ENCODE results near the gene LIN28B.

LIN28B gene

DNA sequence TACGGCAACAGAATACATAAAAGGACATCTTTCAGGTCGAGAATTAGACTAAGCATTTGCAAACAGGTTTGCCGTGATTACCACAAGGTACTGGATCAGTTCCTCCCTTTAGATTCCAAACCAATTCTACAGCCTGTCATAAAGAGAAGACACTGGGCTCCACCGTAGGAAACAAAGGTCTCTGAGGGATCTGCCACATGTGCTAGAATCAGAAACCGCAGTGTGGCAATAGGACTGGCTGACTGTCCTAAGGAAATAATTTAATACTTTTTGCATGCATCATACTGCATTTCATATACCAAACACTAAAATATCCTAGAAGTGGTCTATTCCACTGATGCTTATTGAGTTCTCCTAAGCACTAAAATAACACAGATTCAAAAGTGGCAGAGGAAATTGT lies 163.7 kb downstream of the LIN28B start:
- no peak overlapping the region for H3K4me3 ChIP-seq (ENCODE audit: low read length in 2 of 2)
- no peaks in the 10 kb centered on the region for H3K36me3 ChIP-seq (ENCODE audit: control insufficient read depth in 2 of 2, insufficient read depth in 2 of 2, low read length in 2 of 2)

DNA sequence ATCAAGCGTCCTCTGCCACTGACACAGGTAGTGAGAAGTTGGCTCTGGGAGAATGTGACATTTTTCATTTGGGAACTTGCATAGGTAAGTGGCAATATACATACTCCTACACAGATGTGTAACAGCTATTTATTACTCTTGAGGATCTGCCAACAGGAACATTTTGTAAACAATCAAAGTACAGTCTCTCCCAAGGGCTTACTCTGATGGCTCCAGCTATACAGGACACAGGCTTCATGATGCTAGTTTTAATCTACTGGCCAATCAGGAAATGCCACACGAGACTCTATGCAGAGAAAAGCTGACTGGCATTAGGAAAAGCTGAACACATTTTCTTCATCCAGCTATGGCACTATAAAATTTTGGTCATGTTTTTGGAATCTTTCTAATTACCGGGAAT lies 165.1 kb downstream of the LIN28B start:
- H3K27ac ChIP-seq (ENCODE audit: low read depth in 2 of 2, low read length in 2 of 2): no peak overlapping the region
- H3K4me3 ChIP-seq (ENCODE audit: low read length in 2 of 2): no peak overlapping the region
- H3K27me3 ChIP-seq (ENCODE audit: control insufficient read depth in 2 of 2, insufficient read depth in 2 of 2, low read length in 2 of 2): no peaks in the 10 kb centered on the region
- H3K9me3 ChIP-seq (ENCODE audit: control insufficient read depth in 2 of 2, low read length in 2 of 2): no peaks in the 10 kb centered on the region
- H3K4me1 ChIP-seq (ENCODE audit: control insufficient read depth in 2 of 2, insufficient read depth in 2 of 2, low read length in 2 of 2): no peaks in the 10 kb centered on the region
- no peaks in the 10 kb centered on the region for H3K36me3 ChIP-seq (ENCODE audit: control insufficient read depth in 2 of 2, insufficient read depth in 2 of 2, low read length in 2 of 2)
- no peak overlapping the region for H3K9ac ChIP-seq (ENCODE audit: low read depth in 1 of 2, low read length in 2 of 2)

More for the DNA sequence above, 163.7 kb downstream of the LIN28B start:
- Histone ChIP-seq H3K27me3 (ENCODE audit: control insufficient read depth in 2 of 2, insufficient read depth in 2 of 2, low read length in 2 of 2) (no peaks in the 10 kb centered on the region), H3K4me1 (ENCODE audit: control insufficient read depth in 2 of 2, insufficient read depth in 2 of 2, low read length in 2 of 2) (no peaks in the 10 kb centered on the region), H3K9ac (ENCODE audit: low read depth in 1 of 2, low read length in 2 of 2) (no peak overlapping the region), H3K27ac (ENCODE audit: low read depth in 2 of 2, low read length in 2 of 2) (no peak overlapping the region), H3K9me3 (ENCODE audit: control insufficient read depth in 2 of 2, low read length in 2 of 2) (no peaks in the 10 kb centered on the region)

DNA sequence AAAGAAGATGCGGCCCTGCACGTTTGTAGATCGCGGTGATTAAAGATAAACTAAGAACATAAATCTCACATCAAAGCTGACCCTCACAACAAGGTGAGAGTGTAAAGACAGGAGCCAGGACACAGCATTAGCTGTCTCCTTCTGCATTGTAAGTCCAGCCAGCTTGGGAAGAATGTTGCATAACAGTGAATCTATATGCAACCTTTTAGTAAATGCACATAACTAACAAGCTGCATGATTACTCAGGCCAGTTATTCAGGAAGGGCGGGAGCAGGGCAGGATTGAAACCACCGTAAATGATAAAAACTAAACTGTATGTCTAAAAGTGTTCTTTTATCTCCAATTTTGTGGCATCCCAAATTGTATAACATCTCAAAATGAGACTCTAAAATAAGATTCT lies 165.8 kb downstream of the LIN28B start:
- Histone ChIP-seq H3K9ac (ENCODE audit: low read depth in 1 of 2, low read length in 2 of 2) (no peak overlapping the region), H3K9me3 (ENCODE audit: control insufficient read depth in 2 of 2, low read length in 2 of 2) (no peaks in the 10 kb centered on the region), H3K4me3 (ENCODE audit: low read length in 2 of 2) (no peak overlapping the region), H3K4me1 (ENCODE audit: control insufficient read depth in 2 of 2, insufficient read depth in 2 of 2, low read length in 2 of 2) (no peaks in the 10 kb centered on the region), H3K27me3 (ENCODE audit: control insufficient read depth in 2 of 2, insufficient read depth in 2 of 2, low read length in 2 of 2) (no peaks in the 10 kb centered on the region), H3K36me3 (ENCODE audit: control insufficient read depth in 2 of 2, insufficient read depth in 2 of 2, low read length in 2 of 2) (no peaks in the 10 kb centered on the region), H3K27ac (ENCODE audit: low read depth in 2 of 2, low read length in 2 of 2) (no peak overlapping the region)
